DMS153 treated with DMSO at 0.1 percent for 48 hours (cell line): ENCODE results near the gene COLEC12.

ENCODE experiments used
- DNase-seq: peaks from one replicate; lab custom pipeline; 2025; ENCODE audit not compliant: unreplicated experiment; lab: John Stamatoyannopoulos, UW

COLEC12 gene

GRCh38 chr18:390741-391478 lies 109.6 kb downstream of the COLEC12 start:
- no peak for DNase-seq

- DNase-seq: no peak
Measured at GRCh38 chr18:389658-390357, 110.7 kb downstream of the COLEC12 start.

DNA sequence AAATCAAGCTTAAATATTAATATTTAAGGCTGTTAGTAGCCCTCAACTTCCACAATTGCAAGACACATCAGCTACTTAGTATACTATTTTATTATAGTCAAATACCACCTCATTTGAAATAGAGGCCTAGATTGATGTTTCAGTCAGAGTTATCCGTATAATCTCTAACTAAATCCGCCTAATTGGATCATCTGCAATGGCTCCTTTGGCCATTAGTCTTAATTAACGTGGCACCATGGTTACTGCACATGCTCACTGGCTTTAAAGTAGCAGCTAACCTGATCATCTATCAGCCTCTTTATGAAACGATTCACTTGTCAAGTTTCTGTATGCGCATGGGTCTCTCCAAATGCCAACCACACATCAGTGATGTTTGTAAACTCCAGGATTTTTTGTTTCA lies 112.3 kb downstream of the COLEC12 start:
- no peak for DNase-seq

DNA sequence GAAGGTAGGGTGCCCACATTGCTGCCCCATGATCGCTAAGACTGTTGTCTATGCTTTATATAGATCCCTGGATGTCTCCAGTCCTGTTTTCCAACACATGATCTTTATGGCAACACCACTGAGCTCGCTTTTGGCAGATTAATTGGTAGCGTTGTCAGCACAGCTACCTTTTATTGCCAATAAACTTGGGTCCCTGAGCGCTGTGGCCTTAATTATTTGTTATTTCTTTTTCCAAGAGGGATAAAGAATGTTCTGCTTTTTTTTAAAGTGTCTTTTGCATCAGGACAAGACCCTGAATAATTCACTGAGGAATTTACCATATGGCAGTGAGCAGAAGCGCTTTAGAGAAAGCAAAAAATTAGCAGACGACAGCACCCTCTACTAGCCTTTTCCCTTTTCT lies 113.5 kb downstream of the COLEC12 start:
- no peak for DNase-seq

DNA sequence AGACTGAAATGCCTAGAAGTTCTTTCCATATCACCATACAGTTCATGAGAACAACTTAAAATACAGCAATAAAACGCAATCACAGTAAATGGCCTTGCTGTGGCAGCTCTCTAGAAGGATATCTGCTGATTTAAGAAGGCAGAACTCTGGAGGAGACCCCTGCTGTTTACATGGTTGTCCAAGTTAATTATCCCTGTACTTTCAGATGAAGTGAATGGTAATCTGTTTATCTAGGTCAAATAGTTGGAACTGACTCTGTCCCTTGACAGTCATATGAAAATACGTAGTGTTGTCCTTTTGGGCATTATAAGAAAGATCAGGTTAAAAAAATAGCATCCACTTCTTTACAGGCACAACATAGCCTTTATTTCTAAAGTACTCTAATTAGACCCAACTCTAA lies 115.6 kb downstream of the COLEC12 start:
- DNase-seq: no peak

DNA sequence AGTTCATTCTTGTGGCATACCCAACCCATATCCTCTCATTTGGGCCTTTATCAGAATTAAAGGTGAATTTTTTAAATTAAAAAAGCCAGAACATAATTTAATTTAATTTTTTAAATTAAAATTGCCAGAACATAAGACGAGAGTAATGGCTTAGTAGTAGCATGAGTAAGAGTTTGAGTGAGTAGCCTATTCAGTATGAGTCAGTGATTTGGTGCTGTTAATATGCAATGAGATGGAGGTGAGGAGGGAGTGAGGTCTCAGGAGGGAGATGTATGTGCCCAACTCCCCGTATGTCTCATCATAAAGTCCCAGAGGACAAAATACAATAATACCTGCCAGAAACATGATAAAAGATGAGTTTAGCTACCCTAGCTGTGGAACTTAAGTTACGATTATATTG lies 117.4 kb downstream of the COLEC12 start:
- DNase-seq: no peak

DNA sequence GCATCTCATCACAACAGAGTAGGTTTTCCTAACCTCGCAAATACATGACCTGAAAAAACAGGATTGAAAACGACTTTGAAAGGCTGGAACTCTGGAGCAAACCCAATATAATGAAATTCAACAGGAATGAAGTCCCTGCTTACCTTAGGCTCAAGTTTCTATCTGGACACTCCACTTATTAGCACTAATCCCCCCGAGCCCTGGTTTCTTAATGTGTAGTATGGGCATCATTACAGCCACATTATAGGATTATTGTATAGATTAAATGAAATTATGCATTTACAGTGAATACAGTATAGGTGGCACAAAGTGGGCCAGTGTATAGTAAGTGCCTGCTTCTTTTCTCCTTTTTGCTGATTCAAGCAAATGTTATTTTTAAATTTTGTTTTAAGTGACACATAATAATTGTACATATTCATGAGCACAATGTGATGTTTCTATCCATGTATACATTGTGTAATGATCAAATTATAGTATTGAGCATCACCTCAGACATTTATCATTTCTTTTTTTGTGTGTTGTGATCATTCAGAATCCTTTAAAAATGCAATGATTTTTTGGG lies 118.0 kb downstream of the COLEC12 start:
- no peak for DNase-seq

DNA sequence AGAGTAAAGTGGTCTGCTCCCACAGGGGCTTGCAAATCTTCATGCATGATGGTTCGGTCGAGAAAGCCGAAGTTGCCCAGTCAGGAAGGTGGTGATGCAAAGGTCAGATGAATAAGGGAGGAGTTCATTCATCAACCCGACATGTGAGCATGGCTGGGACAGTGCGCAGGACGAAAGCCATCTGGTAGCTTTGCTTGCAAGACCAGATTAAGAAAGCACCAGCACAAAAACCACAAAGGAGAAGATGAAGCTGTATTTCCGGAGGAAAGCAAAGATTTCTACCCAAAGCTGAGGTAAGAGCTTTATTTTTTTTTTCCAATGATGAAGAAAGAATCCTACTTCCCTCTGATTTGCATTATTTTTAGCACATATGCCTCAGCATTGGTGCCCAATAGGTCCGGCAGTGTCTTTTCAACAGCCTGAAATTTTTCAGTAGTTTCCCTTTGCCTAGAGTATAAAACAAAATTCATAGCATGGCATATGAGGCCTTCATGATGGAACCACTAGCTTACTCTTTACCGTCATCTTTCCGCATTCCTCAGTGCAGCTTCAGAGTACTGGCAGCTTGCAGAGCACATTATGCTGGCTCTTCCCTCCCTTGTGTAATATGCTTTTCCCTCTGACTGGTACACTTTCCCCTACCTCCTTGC lies 120.7 kb downstream of the COLEC12 start:
- DNase-seq: no peak

DNA sequence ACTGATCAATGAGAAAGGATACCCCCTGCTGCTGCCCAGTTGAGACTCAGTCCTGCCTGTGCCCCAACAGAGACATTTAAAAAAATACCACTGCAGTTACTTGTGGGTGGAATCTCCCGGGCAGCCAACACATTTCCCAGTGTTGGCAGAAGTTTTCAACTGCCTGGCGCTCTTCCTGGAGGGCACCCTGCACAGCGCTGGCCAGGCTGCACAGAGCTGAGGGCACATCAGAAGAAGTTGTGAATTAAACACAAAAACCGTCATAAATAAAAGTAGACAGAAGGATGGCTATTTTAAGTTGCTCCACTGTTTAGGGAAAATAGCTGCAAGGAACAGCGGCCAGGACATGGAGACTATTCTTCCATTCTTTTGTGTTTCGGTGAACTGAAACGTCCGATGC lies 122.4 kb downstream of the COLEC12 start:
- DNase-seq: no peak

GRCh38 chr18:377088-377487 lies 123.4 kb downstream of the COLEC12 start:
- DNase-seq: no peak

DNA sequence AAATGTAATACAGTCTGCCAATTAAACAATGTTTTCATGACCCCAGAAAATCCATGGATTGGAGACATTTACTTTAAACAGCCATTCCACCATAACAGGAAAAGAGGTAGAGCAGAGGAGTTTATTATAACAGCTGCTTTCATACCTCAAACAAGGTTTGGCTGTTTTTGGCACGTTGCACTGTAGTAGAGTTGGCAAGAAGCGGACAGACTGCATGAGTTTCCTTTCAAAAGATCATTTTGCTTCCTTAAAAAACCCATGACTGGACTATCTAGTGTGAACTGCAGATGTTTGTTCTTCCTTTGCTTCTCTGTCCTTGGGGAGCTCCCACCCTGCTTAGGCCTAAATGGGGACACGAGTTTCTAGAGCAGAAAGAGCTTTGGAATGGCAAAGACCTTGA lies 124.2 kb downstream of the COLEC12 start:
- no peak for DNase-seq

GRCh38 chr18:374721-375168 lies 125.8 kb downstream of the COLEC12 start:
- DNase-seq: no peak

- no peak for DNase-seq
Measured at GRCh38 chr18:373780-374179, 126.7 kb downstream of the COLEC12 start.

DNA sequence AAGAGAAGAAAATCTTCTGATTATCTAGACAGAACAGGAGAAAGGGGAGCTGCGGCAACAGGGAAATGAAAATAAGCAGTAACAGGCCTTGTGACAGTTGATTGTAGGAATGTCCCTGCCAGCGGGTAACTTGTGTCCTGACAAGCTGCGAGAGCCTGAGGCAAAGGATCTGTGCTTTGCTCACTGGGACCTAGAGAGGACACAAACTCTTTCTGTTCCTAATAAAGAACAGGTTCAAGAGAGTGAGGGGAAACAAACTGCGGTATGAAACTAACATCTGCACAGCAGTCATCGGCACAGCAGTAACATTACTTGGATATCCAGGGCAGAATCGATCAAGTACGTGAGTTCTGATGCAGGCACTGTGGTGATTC lies 128.9 kb downstream of the COLEC12 start:
- no peak for DNase-seq

GRCh38 chr18:370751-371608 lies 129.5 kb downstream of the COLEC12 start:
- DNase-seq: no peak

GRCh38 chr18:369224-370015 lies 131.1 kb downstream of the COLEC12 start:
- DNase-seq: no peak

DNA sequence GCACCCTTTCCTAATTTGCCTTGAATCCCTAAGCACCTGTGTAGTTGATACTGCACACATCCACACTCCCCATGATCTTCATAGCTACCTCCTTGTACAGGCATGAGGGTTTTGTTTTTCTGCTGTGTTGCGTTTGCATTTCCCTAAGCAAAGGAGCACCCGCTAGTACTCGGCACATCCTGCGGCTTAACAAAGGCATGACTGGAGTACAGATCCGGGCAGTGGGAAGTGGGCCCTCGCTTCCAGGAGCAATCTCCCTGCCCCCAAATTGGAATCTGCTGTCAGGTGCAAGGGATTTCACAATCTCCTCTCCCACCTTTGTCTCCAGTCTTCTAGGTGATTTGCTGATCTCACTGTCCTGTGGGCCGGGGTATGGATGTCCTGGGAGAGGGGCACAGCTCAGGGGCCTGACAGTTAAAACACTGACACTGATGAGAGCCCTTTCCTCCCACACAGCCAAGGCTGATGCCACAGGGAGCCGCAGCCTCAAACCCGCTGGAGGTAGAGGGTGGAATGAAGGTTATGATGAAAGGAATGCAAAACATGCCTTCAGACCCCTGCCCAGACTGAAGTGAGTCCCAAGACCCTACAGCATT lies 133.9 kb downstream of the COLEC12 start:
- no peak for DNase-seq

- DNase-seq: no peak
Measured at GRCh38 chr18:365651-366050, 134.8 kb downstream of the COLEC12 start.

DNA sequence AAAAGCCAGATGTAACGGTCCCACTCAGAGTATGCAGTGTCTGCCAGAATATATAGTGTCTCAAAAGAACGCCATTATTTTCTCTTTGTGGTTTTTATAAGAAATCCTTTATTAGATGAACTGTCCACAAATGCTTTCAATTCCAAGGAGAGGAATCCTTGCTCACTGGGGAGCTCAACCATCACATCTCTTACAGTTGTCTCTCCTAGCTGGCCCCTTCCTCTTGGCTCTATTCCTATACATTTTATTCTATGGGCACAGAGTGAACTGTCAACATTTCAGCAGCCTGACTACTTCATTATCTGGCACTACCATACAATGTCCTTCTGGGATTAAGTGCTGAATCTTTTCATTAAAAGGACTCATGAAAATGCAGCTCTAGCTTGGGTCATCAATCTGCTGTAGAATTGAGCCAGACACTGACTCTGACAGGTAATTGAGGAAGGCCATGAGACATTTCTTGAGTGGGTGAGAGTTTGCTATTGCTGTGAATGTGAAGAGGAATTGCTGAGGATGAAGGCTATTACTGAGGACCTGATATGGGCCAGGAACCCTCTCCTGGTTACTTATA lies 136.2 kb downstream of the COLEC12 start:
- no peak for DNase-seq
